Esophagus muscularis mucosa (tissue), 3 donors: ENCODE results near the gene MICAL3.

Experiments used
- CTCF ChIP-seq, 3 experiments: fragments of 200-600 bp in 2 of 3; fragments of 450-650 bp in 1 of 3; sonication (generic) in 2 of 3; IDR thresholded peaks; one replicate each; pipeline ENCODE4 v1.5.1; 2017 to 2019; ENCODE audit warnings: antibody characterized with exemption in 3 of 3, mild to moderate bottlenecking in 2 of 3, moderate library complexity in 1 of 3
- POLR2A ChIP-seq: fragments of 450-650 bp; IDR thresholded peaks from one replicate; pipeline ENCODE4 v1.6.1; 2017; ENCODE audit warnings: antibody characterized with exemption, moderate library complexity, mild to moderate bottlenecking, low read depth
- POLR2AphosphoS5 ChIP-seq, 2 donors: sonication (generic); formaldehyde crosslinking; IDR thresholded peaks; one replicate each; pipeline ENCODE4 v1.6.1; 2017; ENCODE audit warnings: antibody characterized with exemption in 2 of 2

- TF ChIP-seq POLR2A = no peak
- TF ChIP-seq CTCF (IDR thresholded peaks at IDR 0.05) = no peak
- TF ChIP-seq POLR2AphosphoS5 (IDR thresholded peaks at IDR 0.05) = no peak
These were observed 69.3 kb downstream of the MICAL3 start for GRCh38 chr22:17954860-17955587.
